GM12878 (cell line): ENCODE data around the gene PPFIBP1. TPM values are rescaled to one million over a fixed set of nuclear protein-coding genes. Genes with fewer than 3 reads are reported as not detected.

ENCODE experiments used
- ATAC-seq: fragments of 200-7000 bp; cut with Tn5 transposase; 3 replicates; pipeline ENCODE4 v1.9.1; 2020; ENCODE audit warnings: mild to moderate bottlenecking, moderate library complexity
- BruUV-seq: library from RNA; stranded (reverse); fragments of 400-500 nt; replicated peaks from 2 replicates; lab custom pipeline; 2021; lab: Mats Ljungman, UMichigan
- CTCF ChIA-PET: fragments of 300-600 bp; sonication (Branson Sonifier 250); formaldehyde crosslinking; extraction: SDS; loops from one replicate; lab custom pipeline; 2021; ENCODE audit warnings: inconsistent platforms; lab: Yijun Ruan, JAX
- POLR2A ChIA-PET: fragments of 350-600 bp; formaldehyde crosslinking; extraction: SDS; loops from one replicate; lab custom pipeline; 2021; ENCODE audit warnings: inconsistent platforms; lab: Charles Lee
- RAD21 ChIA-PET: fragments of 300-600 bp; sonication (Branson Sonifier 250); formaldehyde crosslinking; loops from one replicate; lab custom pipeline; 2023; ENCODE audit warnings: antibody characterized with exemption; ENCODE audit not compliant: unreplicated experiment; lab: Charles Lee
- SMC1A ChIA-PET: fragments of 300-600 bp; sonication (Branson Sonifier 250); formaldehyde crosslinking; loops from one replicate; lab custom pipeline; 2023; ENCODE audit not compliant: unreplicated experiment, uncharacterized antibody; lab: Charles Lee
- DNase-seq: peaks from one replicate; pipeline ENCODE4 v3.0.0-alpha.2; 2011; ENCODE audit warnings: low read depth, low spot score
- FAIRE-seq: peaks from 3 replicates; lab custom pipeline; 2011; peaks lifted over from hg19 to GRCh38; lab: Jason Lieb, UNC
- H2AFZ ChIP-seq: 2 replicates; pipeline ENCODE4 v1.6.0; 2011; ENCODE audit warnings: low read depth, low read length, control low read depth; ENCODE audit not compliant: control insufficient read depth
- H3K27ac ChIP-seq: 2 replicates; pipeline ENCODE4 v1.5.1; 2011; ENCODE audit warnings: control low read depth; ENCODE audit not compliant: control insufficient read depth, insufficient read depth
- H3K27me3 ChIP-seq, 2 experiments: replicated peaks in 1 of 2; 2 replicates each; pipeline versions ENCODE4 v1.6.0 to v1.6.1; 2011; ENCODE audit warnings: low read length in 1 of 2; ENCODE audit not compliant: control insufficient read depth in 2 of 2, insufficient read depth in 2 of 2
- H3K36me3 ChIP-seq, 2 experiments: 2 replicates each; pipeline ENCODE4 v1.5.1; 2011; ENCODE audit warnings: low read length in 1 of 2; ENCODE audit not compliant: control insufficient read depth in 2 of 2, insufficient read depth in 2 of 2
- H3K4me1 ChIP-seq: 2 replicates; pipeline ENCODE4 v1.6.1; 2011; ENCODE audit warnings: mild to moderate bottlenecking, low read length, moderate library complexity, mixed read lengths; ENCODE audit not compliant: control insufficient read depth, insufficient read depth
- H3K4me2 ChIP-seq: 2 replicates; pipeline ENCODE4 v1.6.0; 2011; ENCODE audit warnings: control low read depth; ENCODE audit not compliant: control insufficient read depth, insufficient read depth
- H3K4me3 ChIP-seq: fragments of 200-600 bp; sonication (generic); 2 replicates; pipeline ENCODE4 v1.5.1; 2016
- H3K79me2 ChIP-seq: 2 replicates; pipeline ENCODE4 v1.6.0; 2011; ENCODE audit warnings: low read length; ENCODE audit not compliant: control insufficient read depth, insufficient read depth
- H3K9ac ChIP-seq: 2 replicates; pipeline ENCODE4 v1.8.0; 2011; ENCODE audit warnings: low read length, control low read depth, mixed read lengths; ENCODE audit not compliant: control insufficient read depth, insufficient read depth
- H3K9me3 ChIP-seq: replicated peaks from 3 replicates; pipeline ENCODE4 v1.5.1; 2011; ENCODE audit warnings: mild to moderate bottlenecking, low read length; ENCODE audit not compliant: control insufficient read depth, insufficient read depth
- H4K20me1 ChIP-seq: 2 replicates; pipeline ENCODE4 v1.6.0; 2011; ENCODE audit not compliant: control insufficient read depth, insufficient read depth
- HDGF ChIP-seq: fragments of 450-650 bp; IDR thresholded peaks from 2 replicates; pipeline ENCODE4 v1.6.1; 2016; ENCODE audit warnings: antibody characterized with exemption
- SMARCA5 ChIP-seq: fragments of 450-650 bp; IDR thresholded peaks from 2 replicates; pipeline ENCODE4 v1.6.1; 2017; ENCODE audit warnings: mild to moderate bottlenecking
- SREBF1 ChIP-seq: IDR thresholded peaks from 2 replicates; pipeline ENCODE4 v1.6.1; 2012; ENCODE audit warnings: mild to moderate bottlenecking, low read length
- WGBS: methylation state at CpG from one replicate; pipeline ENCODE4 v1.1.6; 2016; ENCODE audit warnings: low lambda C conversion rate; ENCODE audit not compliant: insufficient replicate concordance, insufficient coverage; ENCODE audit errors: missing lambda C conversion rate; 5-methylcytosine and 5-hydroxymethylcytosine counted together
- in situ Hi-C: fragments of 300-500 bp; cut with MboI; formaldehyde crosslinking; loops from 9 replicates; pipeline ENCODE4 v1.14.3; 2018; ENCODE audit warnings: mixed read lengths
- intact Hi-C: fragments of 100-400 bp; cut with micrococcal nuclease; formaldehyde crosslinking; loops from one replicate; pipeline ENCODE4 v1.14.2; 2022; ENCODE audit not compliant: unreplicated experiment
- polyA plus RNA-seq, 11 experiments: library from polyadenylated mRNA; depleted of rRNA in 4 of 11; unstranded in 6 of 11; stranded (reverse) in 5 of 11; fragments of >200 nt; fragmentation: Nextera tagmentation in 4 of 11; fragmentation: Illumina TruSeq in 1 of 11; extraction: Ambion mirVana in 4 of 11; extraction: Trizol in 1 of 11; gene quantifications; 1 replicate in 1 of 11; 2 replicates in 10 of 11; pipeline versions ENCODE4 v1.2.1 to v1.2.3, GENCODE V29; 2011 to 2016; ENCODE audit warnings: inconsistent platforms in 2 of 11, missing spikeins in 2 of 11, low read depth in 1 of 11
- total RNA-seq, 4 experiments: library from RNA; depleted of rRNA in 3 of 4; stranded (reverse); fragments of >200 nt in 3 of 4; fragmentation: Illumina TruSeq in 1 of 4; extraction: Trizol in 1 of 4; gene quantifications; 2 replicates each; pipeline versions ENCODE4 v1.2.1 to v1.2.3, GENCODE V29; 2013 to 2021
- TF ChIP-seq, protein P1 (sequence below): fragments of 450-650 bp; IDR thresholded peaks from 2 replicates; pipeline ENCODE4 v1.6.1; 2018; ENCODE audit warnings: mild to moderate bottlenecking, low read depth, moderate library complexity; ENCODE audit not compliant: partially characterized antibody

The PPFIBP1 gene
- total and polyA plus RNA-seq, 10 of the 15 experiments (the other 5 are each of a cell fraction or from before 2014, with no cell fraction given), result 0.47 to 7.8 (median 3.6) TPM

DNA sequence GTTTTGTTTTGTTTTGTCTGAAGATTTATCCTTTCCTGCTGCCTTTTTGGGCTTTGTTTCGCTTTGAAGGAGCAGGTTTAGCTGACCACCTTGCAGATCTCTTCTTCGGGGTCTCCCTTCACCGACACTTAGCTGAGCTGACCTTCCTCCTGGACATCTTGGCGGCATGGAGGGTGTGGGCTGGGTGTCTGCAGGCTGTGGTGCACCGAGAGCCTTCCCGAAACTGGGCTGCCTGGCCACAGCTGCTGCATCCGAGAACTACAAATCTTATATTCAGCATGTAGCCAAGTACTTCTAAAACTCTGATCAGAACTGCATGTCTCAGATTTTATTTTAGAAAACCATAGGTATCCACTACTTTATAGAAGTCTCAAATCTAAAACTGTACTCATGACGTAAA lies 84.9 kb downstream of the PPFIBP1 start (continued):
- no peak for TF ChIP-seq SREBF1
- no peak for TF ChIP-seq HDGF
- TF ChIP-seq, protein P1, sequence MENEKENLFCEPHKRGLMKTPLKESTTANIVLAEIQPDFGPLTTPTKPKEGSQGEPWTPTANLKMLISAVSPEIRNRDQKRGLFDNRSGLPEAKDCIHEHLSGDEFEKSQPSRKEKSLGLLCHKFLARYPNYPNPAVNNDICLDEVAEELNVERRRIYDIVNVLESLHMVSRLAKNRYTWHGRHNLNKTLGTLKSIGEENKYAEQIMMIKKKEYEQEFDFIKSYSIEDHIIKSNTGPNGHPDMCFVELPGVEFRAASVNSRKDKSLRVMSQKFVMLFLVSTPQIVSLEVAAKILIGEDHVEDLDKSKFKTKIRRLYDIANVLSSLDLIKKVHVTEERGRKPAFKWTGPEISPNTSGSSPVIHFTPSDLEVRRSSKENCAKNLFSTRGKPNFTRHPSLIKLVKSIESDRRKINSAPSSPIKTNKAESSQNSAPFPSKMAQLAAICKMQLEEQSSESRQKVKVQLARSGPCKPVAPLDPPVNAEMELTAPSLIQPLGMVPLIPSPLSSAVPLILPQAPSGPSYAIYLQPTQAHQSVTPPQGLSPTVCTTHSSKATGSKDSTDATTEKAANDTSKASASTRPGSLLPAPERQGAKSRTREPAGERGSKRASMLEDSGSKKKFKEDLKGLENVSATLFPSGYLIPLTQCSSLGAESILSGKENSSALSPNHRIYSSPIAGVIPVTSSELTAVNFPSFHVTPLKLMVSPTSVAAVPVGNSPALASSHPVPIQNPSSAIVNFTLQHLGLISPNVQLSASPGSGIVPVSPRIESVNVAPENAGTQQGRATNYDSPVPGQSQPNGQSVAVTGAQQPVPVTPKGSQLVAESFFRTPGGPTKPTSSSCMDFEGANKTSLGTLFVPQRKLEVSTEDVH, result no peak

DNA sequence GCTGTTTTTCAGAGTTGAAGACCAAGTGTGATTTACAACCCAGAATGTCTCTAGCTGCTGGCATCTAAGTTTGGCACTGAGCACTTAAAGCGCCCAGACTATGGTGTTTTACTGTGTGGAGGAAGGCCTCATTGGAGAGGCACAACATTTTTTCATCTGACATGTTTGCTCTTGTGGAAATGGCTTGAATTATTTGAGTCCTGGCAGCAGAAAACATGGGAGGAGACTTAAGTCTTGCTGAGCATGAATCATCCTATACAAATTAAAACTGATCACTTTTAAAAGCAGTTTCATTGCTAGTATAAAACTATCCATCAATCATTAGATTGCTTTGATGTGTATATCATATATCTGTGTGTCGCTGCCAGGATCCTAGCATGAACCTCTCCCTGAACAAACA lies 86.4 kb downstream of the PPFIBP1 start:
- TF ChIP-seq SMARCA5, result no peak
- FAIRE-seq (no peak), ATAC-seq (no peak), DNase-seq (no peak)
- in situ Hi-C loops (no loop called here), intact Hi-C loops (no loop called here)
- Histone ChIP-seq H3K27ac (no peak overlapping the region), H3K4me3 (no peak overlapping the region), H2AFZ (no peak overlapping the region), H3K27me3 (no peaks in the 10 kb centered on the region), H3K79me2 (no peaks in the 10 kb centered on the region), H3K4me2 (no peak overlapping the region), H4K20me1 (no peaks in the 10 kb centered on the region), H3K36me3 (no peaks in the 10 kb centered on the region), H3K4me1 (no peaks in the 10 kb centered on the region), H3K9ac (no peak overlapping the region), H3K9me3 (no peaks in the 10 kb centered on the region)
- ChIA-PET SMC1A (no interaction called here), POLR2A (no interaction called here), RAD21 (no interaction called here), CTCF (no interaction called here)
- BruUV-seq, result no TSS peak
- WGBS, result 75% methylated on average over 2 of the region's 2 CpGs
